Adipocyte (in vitro differentiated cells): ENCODE results near the gene CLDND1.
"Not testable (repeated sequence)": the region's sequence is repeated elsewhere in the genome, so short reads cannot be mapped to it uniquely, and the experiment has no call there.

Experiments used
- DNase-seq: peaks from one replicate; pipeline ENCODE4 v3.0.0-alpha.2; 2015; ENCODE audit warnings: low read depth
- H3K27me3 ChIP-seq: replicated peaks from 2 replicates; pipeline ENCODE4 v1.7.0; 2013; ENCODE audit warnings: mild to moderate bottlenecking, low read length, moderate library complexity; ENCODE audit not compliant: control insufficient read depth, insufficient read depth
- H3K36me3 ChIP-seq: 2 replicates; pipeline ENCODE4 v1.7.0; 2013; ENCODE audit warnings: low read length, mild to moderate bottlenecking, moderate library complexity; ENCODE audit not compliant: control insufficient read depth, insufficient read depth, severe bottlenecking
- H3K4me1 ChIP-seq: 2 replicates; pipeline ENCODE4 v1.7.0; 2013; ENCODE audit warnings: mild to moderate bottlenecking, low read length, moderate library complexity; ENCODE audit not compliant: control insufficient read depth, insufficient read depth
- H3K4me3 ChIP-seq: 2 replicates; pipeline ENCODE4 v1.7.0; 2013; ENCODE audit warnings: mild to moderate bottlenecking, low read length, moderate library complexity
- H3K9ac ChIP-seq: 2 replicates; pipeline ENCODE4 v1.7.0; 2013; ENCODE audit warnings: mild to moderate bottlenecking, low read length, moderate library complexity
- H3K9me3 ChIP-seq: 2 replicates; pipeline ENCODE4 v1.7.0; 2013; ENCODE audit warnings: mild to moderate bottlenecking, low read length, moderate library complexity; ENCODE audit not compliant: control insufficient read depth

Gene CLDND1

DNA sequence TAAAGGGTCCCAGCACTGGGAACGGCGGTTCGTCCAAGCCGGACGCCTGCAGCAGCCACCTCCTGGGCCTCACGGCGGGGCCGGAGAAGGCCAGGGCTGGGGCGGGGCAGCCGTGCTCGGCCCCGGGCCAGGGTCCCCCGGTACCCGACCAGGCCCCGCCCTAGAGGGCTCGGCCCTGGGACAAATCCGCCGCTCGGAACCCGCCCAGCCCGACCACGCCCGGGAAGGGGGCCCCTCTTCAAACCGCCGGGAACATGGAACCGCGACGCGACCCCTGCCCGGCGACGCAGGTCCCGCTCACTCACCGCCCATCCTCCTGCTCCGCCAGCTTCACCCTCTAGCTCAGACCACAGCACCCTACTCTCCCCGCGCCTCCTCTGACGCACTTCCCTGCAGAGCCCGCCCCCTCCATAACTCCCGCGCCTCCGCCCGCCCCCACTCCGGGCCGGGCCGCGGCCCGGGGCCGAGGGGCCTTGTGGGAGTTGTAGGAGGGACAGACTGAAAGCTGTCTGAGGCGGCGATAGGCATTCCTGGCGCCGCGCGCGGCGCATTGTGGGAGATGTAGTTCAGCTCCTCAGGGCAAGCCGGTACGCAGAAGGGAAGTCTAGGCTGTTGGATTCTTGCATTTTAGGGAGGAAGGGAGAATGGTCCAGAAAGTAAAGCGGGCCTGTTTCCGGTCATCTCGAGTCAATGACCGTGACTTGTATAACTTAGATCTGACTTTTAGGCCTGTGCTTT is at the start of gene CLDND1:
CLDND1 (minus strand) TSS at position 359 of the 738 bp plus-strand sequence. CDS start 1,478 bp downstream, outside the sequence.
- DNase-seq: peak; percentile 99
- peaks cover 16% of the 10 kb centered on the region for H3K4me1 ChIP-seq
- H3K27me3 ChIP-seq: no peaks in the 10 kb centered on the region
- H3K9ac ChIP-seq: peak within 1 kb of the TSS; percentile 89
- peak within 1 kb of the TSS; percentile 90 for H3K4me3 ChIP-seq
- peaks cover 29% of the 10 kb centered on the region for H3K36me3 ChIP-seq
- no peaks in the 10 kb centered on the region for H3K9me3 ChIP-seq

DNA sequence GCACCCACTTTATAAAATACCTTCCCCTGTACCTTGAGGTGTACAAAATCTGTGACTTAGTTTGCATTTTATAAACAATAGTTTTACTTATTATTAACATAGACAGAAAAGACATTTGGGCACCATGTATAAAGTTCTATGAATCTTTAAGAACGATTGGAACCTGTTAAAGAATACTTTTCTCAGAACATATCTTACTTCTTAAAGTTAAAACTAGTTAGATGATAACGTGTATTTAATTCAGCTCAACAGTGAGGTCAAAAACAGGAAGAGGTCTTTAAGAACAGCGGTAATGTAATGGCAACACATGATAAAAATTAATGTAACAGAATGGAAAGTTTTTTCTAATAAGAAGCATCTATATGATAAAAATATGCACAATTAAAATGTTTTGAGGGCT is 45.7 kb upstream of the CLDND1 start:
- Histone ChIP-seq H3K27me3 (no peaks in the 10 kb centered on the region), H3K9ac (no peak overlapping the region), H3K9me3 (no peaks in the 10 kb centered on the region), H3K36me3 (no peaks in the 10 kb centered on the region), H3K4me3 (no peak overlapping the region), H3K4me1 (peaks cover 4% of the 10 kb centered on the region)
- no peak for DNase-seq

DNA sequence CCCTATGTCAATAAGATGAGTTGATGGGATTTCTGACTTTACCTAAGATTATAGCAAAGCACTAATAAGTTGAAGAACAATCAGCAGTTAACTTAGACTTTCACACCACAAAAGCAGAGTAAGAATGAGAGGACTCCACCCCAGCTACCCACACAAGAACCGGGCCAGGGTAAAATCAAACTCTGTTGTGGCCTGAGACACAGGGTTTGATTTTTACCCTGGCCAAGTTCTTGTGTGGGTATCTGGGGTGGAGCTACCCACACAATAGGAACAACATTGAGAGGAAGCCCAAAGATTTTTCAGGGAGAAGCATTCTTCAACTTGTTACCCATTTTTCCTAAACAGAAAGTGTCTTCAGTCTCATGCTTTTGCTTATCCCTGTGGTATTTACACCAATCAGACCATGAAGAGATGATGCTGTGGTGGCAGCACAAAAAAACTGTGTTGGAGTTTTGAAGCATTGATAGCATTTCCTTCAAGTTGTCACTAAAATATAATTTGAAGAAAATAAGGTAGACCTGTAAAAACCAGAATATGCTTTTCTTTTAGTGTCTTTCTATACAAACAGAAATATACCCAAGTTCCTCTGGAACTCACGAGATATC is 45.1 kb upstream of the CLDND1 start:
- Histone ChIP-seq H3K27me3 (no peaks in the 10 kb centered on the region), H3K4me1 (peaks cover 5% of the 10 kb centered on the region), H3K36me3 (no peaks in the 10 kb centered on the region), H3K9me3 (no peaks in the 10 kb centered on the region), H3K4me3 (no peak overlapping the region), H3K9ac (no peak overlapping the region)
- no peak for DNase-seq

DNA sequence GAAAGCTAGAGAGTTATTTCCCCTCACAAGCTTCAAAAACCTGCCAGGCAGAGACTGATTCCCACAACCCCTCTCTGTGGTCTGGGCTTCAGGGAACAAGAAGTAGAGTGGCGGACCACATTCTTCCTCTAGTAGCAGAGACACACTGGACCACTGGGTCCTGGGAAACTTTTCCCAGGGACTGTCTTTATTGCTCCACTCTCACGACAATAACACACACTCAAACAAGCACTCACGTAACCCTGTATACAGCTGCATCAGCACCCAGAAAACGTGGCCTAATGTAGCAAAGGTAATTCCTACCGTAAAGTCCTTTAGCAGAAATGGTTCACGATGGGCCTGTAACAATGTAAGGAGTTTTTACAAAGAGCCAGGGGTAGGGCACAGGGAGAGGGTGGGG is 43.1 kb upstream of the CLDND1 start:
- Histone ChIP-seq H3K9ac (no peak overlapping the region), H3K9me3 (no peaks in the 10 kb centered on the region), H3K4me3 (no peak overlapping the region), H3K4me1 (peaks cover 5% of the 10 kb centered on the region), H3K27me3 (no peaks in the 10 kb centered on the region), H3K36me3 (no peaks in the 10 kb centered on the region)
- DNase-seq: no peak

DNA sequence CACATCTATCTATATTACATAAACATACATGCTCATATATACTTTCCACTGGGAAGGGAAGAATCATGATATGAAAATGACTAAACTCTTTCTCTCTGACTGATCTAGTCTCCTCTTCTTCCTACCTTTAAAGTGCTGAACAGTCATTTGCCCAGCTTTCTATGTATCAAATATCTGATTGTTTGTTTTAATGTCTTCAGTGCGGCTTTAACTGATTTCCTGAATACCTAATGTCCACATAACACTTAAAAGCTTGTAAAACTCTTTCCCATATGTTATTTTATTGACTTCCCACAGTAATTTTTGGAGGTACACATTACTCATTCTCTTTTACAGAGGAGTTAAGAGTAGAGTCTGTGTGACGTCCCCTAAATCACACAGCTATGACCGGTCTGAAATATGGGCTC is 42.5 kb upstream of the CLDND1 start:
- H3K4me1 ChIP-seq: peaks cover 5% of the 10 kb centered on the region
- H3K9ac ChIP-seq: no peak overlapping the region
- H3K36me3 ChIP-seq: no peaks in the 10 kb centered on the region
- H3K27me3 ChIP-seq: no peaks in the 10 kb centered on the region
- DNase-seq: no peak
- H3K4me3 ChIP-seq: no peak overlapping the region
- no peaks in the 10 kb centered on the region for H3K9me3 ChIP-seq

DNA sequence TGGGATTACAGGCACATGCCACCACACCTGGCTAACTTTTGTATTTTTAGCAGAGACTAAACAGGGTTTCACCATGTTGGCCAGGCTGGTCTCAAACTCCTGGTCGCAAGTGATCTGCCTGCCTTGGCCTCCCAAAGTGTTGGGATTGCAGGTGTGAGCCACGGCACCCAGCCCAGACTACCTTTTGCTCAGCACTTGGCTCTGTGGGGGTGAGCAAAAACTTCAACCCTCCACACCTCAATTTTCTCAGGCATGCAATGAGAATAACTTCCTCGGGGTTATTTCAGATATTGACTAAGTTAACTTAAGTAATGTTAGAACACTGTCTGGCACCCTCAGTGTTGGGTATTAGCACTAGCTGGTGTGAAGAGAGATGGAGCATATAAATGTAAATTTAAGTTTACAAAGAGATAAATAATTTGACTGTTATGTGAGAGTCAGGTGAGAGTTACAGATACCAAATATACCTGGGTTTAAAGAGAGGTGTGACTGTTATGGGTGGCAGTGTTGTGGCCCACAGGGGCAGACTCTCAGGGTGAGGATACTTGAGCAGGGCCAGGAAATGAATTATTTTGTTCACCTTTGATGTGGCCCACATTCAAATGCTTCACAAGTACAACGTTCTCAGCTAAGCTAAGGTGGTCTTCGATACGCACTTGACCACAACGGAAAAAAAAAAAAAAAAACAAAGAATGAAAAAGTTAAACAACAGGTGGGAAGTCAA is 41.7 kb upstream of the CLDND1 start:
- DNase-seq: no peak
- H3K4me3 ChIP-seq: no peak overlapping the region
- no peak overlapping the region for H3K9ac ChIP-seq
- no peaks in the 10 kb centered on the region for H3K9me3 ChIP-seq
- no peaks in the 10 kb centered on the region for H3K36me3 ChIP-seq
- H3K27me3 ChIP-seq: no peaks in the 10 kb centered on the region
- H3K4me1 ChIP-seq: peaks cover 5% of the 10 kb centered on the region

DNA sequence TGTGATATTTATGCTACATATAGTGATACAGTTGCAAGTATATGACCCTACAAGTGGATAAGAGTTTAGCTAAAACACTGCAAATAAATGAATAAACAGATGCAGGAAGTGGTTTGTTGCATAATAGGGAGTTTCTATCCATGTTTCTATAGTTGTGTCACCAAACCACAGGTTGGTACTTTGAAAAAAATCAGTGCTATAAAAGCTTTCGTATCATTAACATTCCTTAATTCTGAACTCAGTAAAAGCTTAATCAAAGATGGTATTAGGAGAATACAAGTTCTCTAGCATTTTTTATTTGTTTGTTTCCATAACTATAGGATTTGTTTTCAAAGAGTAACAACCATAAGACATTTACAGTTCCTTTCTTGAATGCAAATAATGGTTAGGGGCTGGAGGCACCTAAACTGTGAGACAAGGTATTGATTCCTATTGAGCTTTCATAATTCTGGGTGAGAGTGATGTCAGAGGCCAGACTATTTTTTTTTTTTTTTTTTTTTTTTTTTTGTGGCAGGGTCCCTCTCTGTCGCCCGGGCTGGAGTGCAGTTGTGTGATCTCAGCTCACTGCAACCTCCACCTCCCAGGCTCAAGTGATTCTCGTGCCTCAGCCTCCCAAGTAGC is 41.1 kb upstream of the CLDND1 start:
- H3K4me1 ChIP-seq: peaks cover 5% of the 10 kb centered on the region
- H3K9ac ChIP-seq: no peak overlapping the region
- DNase-seq: peak; percentile 40
- H3K9me3 ChIP-seq: no peaks in the 10 kb centered on the region
- no peak overlapping the region for H3K4me3 ChIP-seq
- H3K36me3 ChIP-seq: no peaks in the 10 kb centered on the region
- H3K27me3 ChIP-seq: no peaks in the 10 kb centered on the region

DNA sequence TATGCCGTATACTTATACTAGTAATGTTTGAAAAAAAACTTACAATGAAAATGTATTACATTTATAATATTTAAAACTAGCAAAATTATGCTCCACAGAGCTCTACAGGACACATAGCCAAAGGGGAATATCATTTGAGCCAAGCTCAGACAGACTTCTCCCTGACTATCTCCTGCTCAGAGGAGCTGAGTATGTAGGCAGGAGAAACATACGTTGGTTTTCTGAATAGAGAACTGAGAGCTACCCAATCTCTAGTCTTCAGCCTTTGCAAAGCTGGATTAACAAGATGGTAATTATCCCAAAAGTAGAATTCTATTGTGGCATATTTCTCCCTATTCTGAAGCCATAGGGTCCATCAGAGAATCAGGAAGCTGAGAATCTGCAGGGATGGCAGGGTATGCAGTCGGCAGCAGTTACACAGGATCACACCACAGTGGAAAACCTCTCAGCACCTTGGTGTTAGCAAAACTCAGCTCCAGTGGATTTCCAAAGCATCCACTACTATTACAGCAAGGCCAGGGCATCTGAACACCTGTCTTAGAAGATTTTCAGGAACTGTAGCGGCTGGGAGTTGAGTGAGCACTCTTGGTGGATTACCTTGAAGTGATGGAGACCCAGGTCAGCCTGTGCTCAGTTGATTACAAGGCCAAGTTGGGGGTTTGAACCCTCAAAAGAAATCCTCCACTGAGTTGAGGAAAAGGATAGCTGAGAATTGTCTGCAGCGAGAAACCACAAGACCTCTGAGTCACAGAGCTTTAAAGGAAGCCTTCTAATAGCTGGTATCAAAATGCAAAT is 39.2 kb upstream of the CLDND1 start:
- no peaks in the 10 kb centered on the region for H3K36me3 ChIP-seq
- no peak overlapping the region for H3K9ac ChIP-seq
- no peaks in the 10 kb centered on the region for H3K9me3 ChIP-seq
- H3K27me3 ChIP-seq: no peaks in the 10 kb centered on the region
- H3K4me1 ChIP-seq: peaks cover 5% of the 10 kb centered on the region
- no peak for DNase-seq
- H3K4me3 ChIP-seq: no peak overlapping the region

DNA sequence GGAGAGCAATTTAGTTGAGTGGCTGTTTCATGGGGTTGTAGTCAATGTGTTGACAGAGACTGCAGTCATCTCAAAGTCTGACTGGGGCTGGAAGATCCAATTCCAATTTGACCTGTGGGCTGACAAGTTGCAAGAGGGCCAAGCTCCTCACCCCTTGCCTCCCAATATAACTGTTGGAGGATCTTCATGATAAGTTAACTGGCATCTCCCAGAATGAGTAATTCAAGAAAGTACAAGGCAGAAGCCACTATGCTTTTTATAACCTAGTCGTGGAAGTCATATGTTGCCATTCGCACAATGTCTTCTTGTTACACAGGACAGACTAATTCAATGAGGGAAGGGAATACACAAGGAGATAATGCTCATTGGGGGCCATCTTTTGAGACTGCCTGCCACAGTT is 38.2 kb upstream of the CLDND1 start:
- H3K4me3 ChIP-seq: no peak overlapping the region
- H3K9ac ChIP-seq: no peak overlapping the region
- no peaks in the 10 kb centered on the region for H3K36me3 ChIP-seq
- H3K27me3 ChIP-seq: no peaks in the 10 kb centered on the region
- no peaks in the 10 kb centered on the region for H3K9me3 ChIP-seq
- DNase-seq: no peak
- H3K4me1 ChIP-seq: peaks cover 5% of the 10 kb centered on the region

DNA sequence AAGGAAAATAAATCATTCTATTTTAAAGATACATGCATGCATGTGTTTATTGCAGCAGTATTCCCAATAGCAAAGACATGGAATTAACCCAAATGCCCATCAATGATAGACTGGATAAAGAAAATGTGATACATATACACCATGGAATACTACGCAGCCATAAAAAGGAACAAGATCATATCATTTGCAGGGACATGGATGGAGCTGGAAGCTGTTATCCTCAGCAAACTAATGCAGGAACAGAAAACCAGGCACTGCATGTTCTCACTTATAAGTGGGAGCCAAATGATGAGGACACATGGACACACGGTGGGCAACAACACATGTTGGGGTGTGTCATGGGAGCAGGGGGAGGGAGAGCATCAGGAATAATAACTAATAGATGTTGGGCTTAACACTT is 37.1 kb upstream of the CLDND1 start:
- H3K9ac ChIP-seq, H3K36me3 ChIP-seq, DNase-seq, H3K4me3 ChIP-seq, H3K4me1 ChIP-seq, H3K9me3 ChIP-seq, H3K27me3 ChIP-seq: not testable (repeated sequence)
